GM12878 (cell line): ENCODE results near the gene UQCRQ. TPM values are rescaled to one million over a fixed set of nuclear protein-coding genes. Genes with fewer than 3 reads are reported as not detected.

Source experiments
- ATAC-seq: fragments of 200-7000 bp; cut with Tn5 transposase; 3 replicates; pipeline ENCODE4 v1.9.1; 2020; ENCODE audit warnings: mild to moderate bottlenecking, moderate library complexity
- BruUV-seq: library from RNA; stranded (reverse); fragments of 400-500 nt; replicated peaks from 2 replicates; lab custom pipeline; 2021; lab: Mats Ljungman, UMichigan
- CTCF ChIA-PET: fragments of 300-600 bp; sonication (Branson Sonifier 250); formaldehyde crosslinking; extraction: SDS; loops from one replicate; lab custom pipeline; 2021; ENCODE audit warnings: inconsistent platforms; lab: Yijun Ruan, JAX
- POLR2A ChIA-PET: fragments of 350-600 bp; formaldehyde crosslinking; extraction: SDS; loops from one replicate; lab custom pipeline; 2021; ENCODE audit warnings: inconsistent platforms; lab: Charles Lee
- RAD21 ChIA-PET: fragments of 300-600 bp; sonication (Branson Sonifier 250); formaldehyde crosslinking; loops from one replicate; lab custom pipeline; 2023; ENCODE audit warnings: antibody characterized with exemption; ENCODE audit not compliant: unreplicated experiment; lab: Charles Lee
- SMC1A ChIA-PET: fragments of 300-600 bp; sonication (Branson Sonifier 250); formaldehyde crosslinking; loops from one replicate; lab custom pipeline; 2023; ENCODE audit not compliant: unreplicated experiment, uncharacterized antibody; lab: Charles Lee
- DNase-seq: peaks from one replicate; pipeline ENCODE4 v3.0.0-alpha.2; 2011; ENCODE audit warnings: low read depth, low spot score
- FAIRE-seq: peaks from 3 replicates; lab custom pipeline; 2011; peaks lifted over from hg19 to GRCh38; lab: Jason Lieb, UNC
- H2AFZ ChIP-seq: 2 replicates; pipeline ENCODE4 v1.6.0; 2011; ENCODE audit warnings: low read depth, low read length, control low read depth; ENCODE audit not compliant: control insufficient read depth
- H3K27ac ChIP-seq: 2 replicates; pipeline ENCODE4 v1.5.1; 2011; ENCODE audit warnings: control low read depth; ENCODE audit not compliant: control insufficient read depth, insufficient read depth
- H3K27me3 ChIP-seq, 2 experiments: replicated peaks in 1 of 2; 2 replicates each; pipeline versions ENCODE4 v1.6.0 to v1.6.1; 2011; ENCODE audit warnings: low read length in 1 of 2; ENCODE audit not compliant: control insufficient read depth in 2 of 2, insufficient read depth in 2 of 2
- H3K36me3 ChIP-seq, 2 experiments: 2 replicates each; pipeline ENCODE4 v1.5.1; 2011; ENCODE audit warnings: low read length in 1 of 2; ENCODE audit not compliant: control insufficient read depth in 2 of 2, insufficient read depth in 2 of 2
- H3K4me1 ChIP-seq: 2 replicates; pipeline ENCODE4 v1.6.1; 2011; ENCODE audit warnings: mild to moderate bottlenecking, low read length, moderate library complexity, mixed read lengths; ENCODE audit not compliant: control insufficient read depth, insufficient read depth
- H3K4me2 ChIP-seq: 2 replicates; pipeline ENCODE4 v1.6.0; 2011; ENCODE audit warnings: control low read depth; ENCODE audit not compliant: control insufficient read depth, insufficient read depth
- H3K4me3 ChIP-seq: fragments of 200-600 bp; sonication (generic); 2 replicates; pipeline ENCODE4 v1.5.1; 2016
- H3K79me2 ChIP-seq: 2 replicates; pipeline ENCODE4 v1.6.0; 2011; ENCODE audit warnings: low read length; ENCODE audit not compliant: control insufficient read depth, insufficient read depth
- H3K9ac ChIP-seq: 2 replicates; pipeline ENCODE4 v1.8.0; 2011; ENCODE audit warnings: low read length, control low read depth, mixed read lengths; ENCODE audit not compliant: control insufficient read depth, insufficient read depth
- H3K9me3 ChIP-seq: replicated peaks from 3 replicates; pipeline ENCODE4 v1.5.1; 2011; ENCODE audit warnings: mild to moderate bottlenecking, low read length; ENCODE audit not compliant: control insufficient read depth, insufficient read depth
- H4K20me1 ChIP-seq: 2 replicates; pipeline ENCODE4 v1.6.0; 2011; ENCODE audit not compliant: control insufficient read depth, insufficient read depth
- BACH1 ChIP-seq: fragments of 450-650 bp; IDR thresholded peaks from 2 replicates; pipeline ENCODE4 v1.6.1; 2017; ENCODE audit warnings: mild to moderate bottlenecking, borderline replicate concordance
- CBX5 ChIP-seq: sonication (generic); IDR thresholded peaks from 2 replicates; pipeline ENCODE4 v1.6.1; 2016; ENCODE audit warnings: low read depth, moderate library complexity, mild to moderate bottlenecking, inconsistent platforms
- EP300 ChIP-seq, 2 experiments: fragments of 150-350 bp in 1 of 2; IDR thresholded peaks; 2 replicates each; pipeline ENCODE4 v1.6.1; 2011 to 2012; ENCODE audit warnings: low read depth in 2 of 2, low read length in 2 of 2, borderline replicate concordance in 1 of 2, improper control_type of control experiment in 1 of 2, inconsistent platforms in 1 of 2; ENCODE audit not compliant: control insufficient read depth in 1 of 2
- ESRRA ChIP-seq: IDR thresholded peaks from 2 replicates; pipeline ENCODE4 v1.6.1; 2012; ENCODE audit warnings: mild to moderate bottlenecking, low read length, improper control_type of control experiment
- FOXM1 ChIP-seq: IDR thresholded peaks from 2 replicates; pipeline ENCODE4 v1.6.1; 2012; ENCODE audit warnings: low read depth, mild to moderate bottlenecking, inconsistent platforms, low read length, moderate library complexity
- LARP7 ChIP-seq: fragments of 450-650 bp; IDR thresholded peaks from 2 replicates; pipeline ENCODE4 v1.6.1; 2017; ENCODE audit warnings: mild to moderate bottlenecking
- MEF2A ChIP-seq: IDR thresholded peaks from 2 replicates; pipeline ENCODE4 v1.6.1; 2011; ENCODE audit warnings: low read depth, mild to moderate bottlenecking, low read length, moderate library complexity; ENCODE audit not compliant: insufficient read depth
- NBN ChIP-seq: fragments of 450-650 bp; IDR thresholded peaks from 2 replicates; pipeline ENCODE4 v1.6.1; 2016
- NFYB ChIP-seq: IDR thresholded peaks from 2 replicates; pipeline ENCODE4 v1.6.1; 2011; ENCODE audit warnings: low read depth, mild to moderate bottlenecking, low read length, improper control_type of control experiment, moderate library complexity; ENCODE audit not compliant: insufficient read depth
- NRF1 ChIP-seq: conservative IDR thresholded peaks from 2 replicates; pipeline ENCODE4 v1.6.1; 2011; ENCODE audit warnings: mild to moderate bottlenecking, low read depth, low read length, improper control_type of control experiment
- RAD51 ChIP-seq: fragments of 450-650 bp; IDR thresholded peaks from 2 replicates; pipeline ENCODE4 v1.6.1; 2016; ENCODE audit warnings: moderate library complexity, mild to moderate bottlenecking, inconsistent platforms
- SIX5 ChIP-seq: IDR thresholded peaks from 2 replicates; pipeline ENCODE4 v1.6.1; 2011; ENCODE audit warnings: mild to moderate bottlenecking, low read depth, low read length, moderate library complexity; ENCODE audit not compliant: severe bottlenecking
- SP1 ChIP-seq: IDR thresholded peaks from one replicate; pipeline ENCODE4 v1.6.1; 2011; ENCODE audit warnings: low read depth, low read length
- SRF ChIP-seq, 2 experiments: IDR thresholded peaks; 2 replicates each; pipeline ENCODE4 v1.6.1; 2011; ENCODE audit warnings: low read depth in 2 of 2, low read length in 2 of 2, mild to moderate bottlenecking in 1 of 2, moderate library complexity in 1 of 2
- YBX1 ChIP-seq: fragments of 450-650 bp; IDR thresholded peaks from 2 replicates; pipeline ENCODE4 v1.6.1; 2016; ENCODE audit warnings: antibody characterized with exemption
- ZNF687 ChIP-seq: fragments of 450-650 bp; IDR thresholded peaks from 2 replicates; pipeline ENCODE4 v1.6.1; 2017; ENCODE audit warnings: mild to moderate bottlenecking, moderate library complexity
- WGBS: methylation state at CpG from one replicate; pipeline ENCODE4 v1.1.6; 2016; ENCODE audit warnings: low lambda C conversion rate; ENCODE audit not compliant: insufficient replicate concordance, insufficient coverage; ENCODE audit errors: missing lambda C conversion rate; 5-methylcytosine and 5-hydroxymethylcytosine counted together
- in situ Hi-C: fragments of 300-500 bp; cut with MboI; formaldehyde crosslinking; loops from 9 replicates; pipeline ENCODE4 v1.14.3; 2018; ENCODE audit warnings: mixed read lengths
- intact Hi-C: fragments of 100-400 bp; cut with micrococcal nuclease; formaldehyde crosslinking; loops from one replicate; pipeline ENCODE4 v1.14.2; 2022; ENCODE audit not compliant: unreplicated experiment
- polyA plus RNA-seq, 11 experiments: library from polyadenylated mRNA; depleted of rRNA in 4 of 11; unstranded in 6 of 11; stranded (reverse) in 5 of 11; fragments of >200 nt; fragmentation: Nextera tagmentation in 4 of 11; fragmentation: Illumina TruSeq in 1 of 11; extraction: Ambion mirVana in 4 of 11; extraction: Trizol in 1 of 11; gene quantifications; 1 replicate in 1 of 11; 2 replicates in 10 of 11; pipeline versions ENCODE4 v1.2.1 to v1.2.3, GENCODE V29; 2011 to 2016; ENCODE audit warnings: inconsistent platforms in 2 of 11, missing spikeins in 2 of 11, low read depth in 1 of 11
- total RNA-seq, 4 experiments: library from RNA; depleted of rRNA in 3 of 4; stranded (reverse); fragments of >200 nt in 3 of 4; fragmentation: Illumina TruSeq in 1 of 4; extraction: Trizol in 1 of 4; gene quantifications; 2 replicates each; pipeline versions ENCODE4 v1.2.1 to v1.2.3, GENCODE V29; 2013 to 2021

UQCRQ gene
- total and polyA plus RNA-seq, 10 of the 15 experiments (the other 5 are each of a cell fraction or from before 2014, with no cell fraction given) = 121 to 1,579 (median 408) TPM

DNA sequence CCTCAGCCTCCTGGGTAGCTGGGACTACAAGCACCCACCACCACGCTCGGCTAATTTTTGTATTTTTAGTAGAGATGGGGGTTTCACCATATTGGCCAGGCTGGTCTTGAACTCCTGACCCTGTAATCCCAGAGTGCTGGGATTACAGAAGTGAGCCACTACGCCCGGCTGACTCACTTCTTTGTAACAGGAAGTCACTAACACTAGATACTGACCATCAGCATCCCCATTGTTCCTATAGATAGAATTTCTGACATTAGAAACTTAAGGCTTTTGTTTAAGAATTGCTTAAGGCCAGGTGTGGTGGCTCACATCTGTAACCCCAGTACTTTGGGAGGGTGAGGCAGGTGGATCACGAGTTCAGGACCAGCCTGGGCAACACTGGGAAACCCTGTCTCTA lies 49.2 kb downstream of the UQCRQ start:
- H3K79me2 ChIP-seq = no peaks in the 10 kb centered on the region
- ChIA-PET CTCF (no interaction called here), POLR2A (interaction anchor here (0.6 kb wide), 1 partner anchor 813 kb away, joined by 3 read pairs; no protein-coding TSS in a partner anchor), RAD21 (no interaction called here), SMC1A (no interaction called here)
- FAIRE-seq (no peak), DNase-seq (no peak), ATAC-seq (peak; percentile 40)
- no peak for TF ChIP-seq ESRRA
- TF ChIP-seq FOXM1 = no peak
- TF ChIP-seq YBX1 = no peak
- H3K9ac ChIP-seq = no peak overlapping the region
- WGBS = 73% methylated on average over 5 of the region's 5 CpGs
- H3K36me3 ChIP-seq = peaks cover 0 to 22% of the 10 kb centered on the region in 2 experiments
- BruUV-seq = no TSS peak
- H3K27me3 ChIP-seq = no peaks in the 10 kb centered on the region
- H4K20me1 ChIP-seq = no peaks in the 10 kb centered on the region
- H3K4me1 ChIP-seq = no peaks in the 10 kb centered on the region
- intact Hi-C loops (no loop called here), in situ Hi-C loops (no loop called here)
- H3K4me3 ChIP-seq = no peak overlapping the region
- H2AFZ ChIP-seq = no peak overlapping the region
- H3K27ac ChIP-seq = no peak overlapping the region
- no peak overlapping the region for H3K4me2 ChIP-seq
- no peaks in the 10 kb centered on the region for H3K9me3 ChIP-seq

- ChIA-PET CTCF (no interaction called here), POLR2A (interaction anchor here (0.6 kb wide), 1 partner anchor 814 kb away, joined by 3 read pairs; no protein-coding TSS in a partner anchor), SMC1A (no interaction called here), RAD21 (no interaction called here)
- ATAC-seq (no peak; the same call in 2 of the 3 replicates), FAIRE-seq (no peak), DNase-seq (no peak)
- WGBS = 92% methylated on average over 3 of the region's 3 CpGs
- no peaks in the 10 kb centered on the region for H4K20me1 ChIP-seq
- no peaks in the 10 kb centered on the region for H3K27me3 ChIP-seq
- no TSS peak for BruUV-seq
- intact Hi-C loops (no loop called here), in situ Hi-C loops (no loop called here)
- H3K4me2 ChIP-seq = no peak overlapping the region
- no peak overlapping the region for H3K4me3 ChIP-seq
- no peaks in the 10 kb centered on the region for H3K79me2 ChIP-seq
- H2AFZ ChIP-seq = no peak overlapping the region
- H3K9me3 ChIP-seq = no peaks in the 10 kb centered on the region
- no peak overlapping the region for H3K27ac ChIP-seq
- no peaks in the 10 kb centered on the region for H3K4me1 ChIP-seq
- peaks cover 0 to 22% of the 10 kb centered on the region in 2 experiments for H3K36me3 ChIP-seq
- no peak overlapping the region for H3K9ac ChIP-seq
- TF ChIP-seq LARP7 (no peak), MEF2A (no peak), EP300 (IDR thresholded peaks at IDR 0.05; ENCODE audit: borderline replicate concordance in 1 of 2, control insufficient read depth in 1 of 2, low read depth in 2 of 2, low read length in 2 of 2) (no peak), CBX5 (no peak), NFYB (no peak), RAD51 (no peak), NRF1 (no peak), NBN (no peak), ZNF687 (no peak), BACH1 (no peak), SIX5 (no peak), SP1 (no peak), SRF (IDR thresholded peaks at IDR 0.05; ENCODE audit: low read depth in 2 of 2, low read length in 2 of 2) (no peak)
These were observed 49.6 kb downstream of the UQCRQ start for GRCh38 chr5:132916086-132916485.
